Fibroblast of gingiva (primary cell): ENCODE measurements around the gene ZFP57.

Experiments
- DNase-seq: peaks from one replicate; pipeline ENCODE4 v3.0.0-alpha.2; 2011; ENCODE audit warnings: low read depth

ZFP57 gene

GRCh38 chr6:29655658-29656057 is 25.3 kb downstream of the ZFP57 start:
- no peak for DNase-seq

GRCh38 chr6:29653452-29654038 is 27.4 kb downstream of the ZFP57 start:
- DNase-seq, result peak; percentile 64

GRCh38 chr6:29652198-29652584 is 28.8 kb downstream of the ZFP57 start:
- DNase-seq, result no peak

- DNase-seq, result peak; percentile 18
These were observed 29.3 kb downstream of the ZFP57 start for GRCh38 chr6:29651413-29652197.

- peak; percentile 93 for DNase-seq
These were observed 31.0 kb downstream of the ZFP57 start for GRCh38 chr6:29649701-29650673.

- DNase-seq, result peak; percentile 39
These were observed 32.9 kb downstream of the ZFP57 start for GRCh38 chr6:29647927-29648642.

- DNase-seq, result no peak
These were observed 39.4 kb downstream of the ZFP57 start for GRCh38 chr6:29641430-29642148.

GRCh38 chr6:29637247-29637646 is 43.7 kb downstream of the ZFP57 start:
- DNase-seq, result no peak

- no peak for DNase-seq
These were observed 47.4 kb downstream of the ZFP57 start for GRCh38 chr6:29633534-29633905.

GRCh38 chr6:29632789-29633533 is 48.0 kb downstream of the ZFP57 start, which contains the start of gene GABBR1:
Gene GABBR1 (minus strand): TSS chr6:29633183. CDS start chr6:29632385, 798 bp downstream.
- peak; percentile 92 for DNase-seq

GRCh38 chr6:29631860-29632731 is 48.9 kb downstream of the ZFP57 start:
- DNase-seq, result peak; percentile 79

- no peak for DNase-seq
These were observed 49.6 kb downstream of the ZFP57 start for GRCh38 chr6:29631209-29631810.

GRCh38 chr6:29630315-29630714 is 50.6 kb downstream of the ZFP57 start:
- no peak for DNase-seq

GRCh38 chr6:29629571-29629970 is 51.4 kb downstream of the ZFP57 start:
- no peak for DNase-seq

GRCh38 chr6:29628419-29629281 is 52.3 kb downstream of the ZFP57 start:
- peak; percentile 59 for DNase-seq

- DNase-seq, result peak; percentile 92
These were observed 53.1 kb downstream of the ZFP57 start for GRCh38 chr6:29627755-29628418.
